ENCODE results near the gene PTCH2. TPM values are rescaled to one million over a fixed set of nuclear protein-coding genes. Genes with fewer than 3 reads are reported as not detected.
A peak's percentile ranks its signal among the peaks of the same experiment; 100 is the strongest.

PTCH2 gene
- total RNA-seq, 1 experiment from 2014 or later, result 1.1 TPM

DNA sequence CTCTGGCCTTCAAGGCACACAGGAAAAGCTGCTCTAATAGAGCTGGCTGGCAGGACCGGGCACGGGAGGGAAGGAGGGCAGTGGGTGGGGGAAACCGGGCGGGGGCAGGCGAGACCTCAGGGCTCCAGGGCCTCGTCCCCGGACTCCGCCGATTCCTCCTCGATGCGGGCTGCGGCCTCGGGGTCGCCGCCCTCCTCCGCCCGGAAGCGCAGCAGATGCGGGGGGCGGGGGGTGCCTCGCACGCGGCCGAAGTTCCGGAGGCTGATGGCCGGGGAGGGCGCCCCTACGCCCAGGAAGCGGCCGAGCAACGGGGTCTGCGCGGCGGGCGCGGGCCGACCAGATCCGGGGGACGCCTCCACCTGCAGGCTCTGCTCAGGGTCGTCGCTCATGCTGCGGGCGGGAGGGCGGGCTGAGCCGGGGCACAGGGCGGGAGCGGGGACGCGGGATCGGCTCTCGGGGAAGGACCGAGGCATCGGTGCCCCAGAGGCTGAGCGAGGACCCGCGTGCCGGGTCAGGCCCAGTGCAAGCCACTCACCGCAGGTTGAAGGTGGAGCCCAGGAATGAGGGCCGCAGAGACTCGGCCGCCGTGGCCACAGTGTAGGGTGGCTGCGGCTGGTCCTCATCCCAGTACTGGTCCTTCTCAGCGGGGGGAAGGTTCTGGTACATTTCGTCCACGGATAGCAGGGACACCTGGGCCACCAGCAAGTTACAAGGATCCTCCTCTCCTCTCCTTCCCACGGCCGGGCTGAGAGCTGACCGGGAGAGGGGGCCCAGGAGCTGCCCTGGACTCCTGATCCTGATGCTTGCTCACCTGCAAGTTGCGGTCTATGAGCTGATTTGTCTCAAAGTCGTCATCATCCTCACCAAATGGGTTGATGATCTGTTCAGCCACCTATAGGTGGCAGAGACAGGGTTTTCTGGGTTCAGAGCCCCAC lies 58.7 kb downstream of the PTCH2 start (continued):
- TF ChIP-seq, protein P1, sequence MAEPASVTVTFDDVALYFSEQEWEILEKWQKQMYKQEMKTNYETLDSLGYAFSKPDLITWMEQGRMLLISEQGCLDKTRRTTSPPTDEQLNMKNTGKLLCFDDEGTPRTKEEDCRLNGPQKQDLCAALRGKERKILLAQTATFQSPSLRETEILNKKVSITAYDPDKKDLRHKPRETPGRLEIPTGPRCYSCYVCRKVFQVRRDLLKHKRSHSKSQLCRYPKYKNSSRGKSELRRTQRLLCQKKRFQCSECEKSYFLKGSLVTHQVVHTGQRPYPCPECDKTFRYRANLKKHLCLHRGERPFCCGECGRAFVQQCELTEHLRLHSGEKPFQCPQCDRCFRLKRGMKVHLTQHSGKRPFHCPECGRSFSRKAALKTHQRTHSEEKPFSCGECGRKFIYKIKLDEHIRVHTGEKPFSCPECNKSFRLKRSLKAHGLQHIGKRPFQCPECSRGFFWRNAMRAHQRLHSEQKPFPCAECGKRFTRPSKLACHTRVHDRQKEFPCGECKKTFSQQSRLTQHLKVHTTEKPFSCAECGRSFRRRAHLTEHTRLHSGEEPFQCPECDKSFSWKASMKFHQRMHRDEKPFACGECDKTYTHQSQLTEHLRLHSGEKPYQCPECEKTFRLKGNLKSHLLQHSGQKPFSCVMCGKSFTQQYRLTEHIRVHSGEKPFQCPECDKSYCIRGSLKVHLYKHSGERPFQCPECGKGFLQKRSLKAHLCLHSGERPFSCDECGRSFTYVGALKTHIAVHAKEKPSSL (CRISPR knock-in tag; conservative IDR thresholded peaks at IDR 0.05), result no peak
- TF ChIP-seq MYBL2 (CRISPR knock-in tag; IDR thresholded peaks at IDR 0.05), result peak; percentile 84
- TF ChIP-seq RELA (CRISPR knock-in tag; IDR thresholded peaks at IDR 0.05; ENCODE audit: borderline replicate concordance), result peak; percentile 67; the same call in 1 of the 2 replicates
- TF ChIP-seq, protein P2, sequence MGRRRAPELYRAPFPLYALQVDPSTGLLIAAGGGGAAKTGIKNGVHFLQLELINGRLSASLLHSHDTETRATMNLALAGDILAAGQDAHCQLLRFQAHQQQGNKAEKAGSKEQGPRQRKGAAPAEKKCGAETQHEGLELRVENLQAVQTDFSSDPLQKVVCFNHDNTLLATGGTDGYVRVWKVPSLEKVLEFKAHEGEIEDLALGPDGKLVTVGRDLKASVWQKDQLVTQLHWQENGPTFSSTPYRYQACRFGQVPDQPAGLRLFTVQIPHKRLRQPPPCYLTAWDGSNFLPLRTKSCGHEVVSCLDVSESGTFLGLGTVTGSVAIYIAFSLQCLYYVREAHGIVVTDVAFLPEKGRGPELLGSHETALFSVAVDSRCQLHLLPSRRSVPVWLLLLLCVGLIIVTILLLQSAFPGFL (CRISPR knock-in tag; IDR thresholded peaks at IDR 0.05; ENCODE audit: borderline replicate concordance), result no peak
- TF ChIP-seq, protein P3, sequence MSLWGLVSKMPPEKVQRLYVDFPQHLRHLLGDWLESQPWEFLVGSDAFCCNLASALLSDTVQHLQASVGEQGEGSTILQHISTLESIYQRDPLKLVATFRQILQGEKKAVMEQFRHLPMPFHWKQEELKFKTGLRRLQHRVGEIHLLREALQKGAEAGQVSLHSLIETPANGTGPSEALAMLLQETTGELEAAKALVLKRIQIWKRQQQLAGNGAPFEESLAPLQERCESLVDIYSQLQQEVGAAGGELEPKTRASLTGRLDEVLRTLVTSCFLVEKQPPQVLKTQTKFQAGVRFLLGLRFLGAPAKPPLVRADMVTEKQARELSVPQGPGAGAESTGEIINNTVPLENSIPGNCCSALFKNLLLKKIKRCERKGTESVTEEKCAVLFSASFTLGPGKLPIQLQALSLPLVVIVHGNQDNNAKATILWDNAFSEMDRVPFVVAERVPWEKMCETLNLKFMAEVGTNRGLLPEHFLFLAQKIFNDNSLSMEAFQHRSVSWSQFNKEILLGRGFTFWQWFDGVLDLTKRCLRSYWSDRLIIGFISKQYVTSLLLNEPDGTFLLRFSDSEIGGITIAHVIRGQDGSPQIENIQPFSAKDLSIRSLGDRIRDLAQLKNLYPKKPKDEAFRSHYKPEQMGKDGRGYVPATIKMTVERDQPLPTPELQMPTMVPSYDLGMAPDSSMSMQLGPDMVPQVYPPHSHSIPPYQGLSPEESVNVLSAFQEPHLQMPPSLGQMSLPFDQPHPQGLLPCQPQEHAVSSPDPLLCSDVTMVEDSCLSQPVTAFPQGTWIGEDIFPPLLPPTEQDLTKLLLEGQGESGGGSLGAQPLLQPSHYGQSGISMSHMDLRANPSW (CRISPR knock-in tag; conservative IDR thresholded peaks at IDR 0.05; ENCODE audit: low read depth), result 0 out of 2 replicates have a peak, but pooled peaks have one; percentile 66
- no peak for TF ChIP-seq CREM (CRISPR knock-in tag; IDR thresholded peaks at IDR 0.05)
- TF ChIP-seq MXD4 (CRISPR knock-in tag; IDR thresholded peaks at IDR 0.05; ENCODE audit: borderline replicate concordance), result no peak
- no peak for TF ChIP-seq SMAD4 (CRISPR knock-in tag; IDR thresholded peaks at IDR 0.05)
- 0 out of 2 replicates have a peak, but pooled peaks have one; percentile 36 for TF ChIP-seq TEAD4 (CRISPR knock-in tag; IDR thresholded peaks at IDR 0.05)

DNA sequence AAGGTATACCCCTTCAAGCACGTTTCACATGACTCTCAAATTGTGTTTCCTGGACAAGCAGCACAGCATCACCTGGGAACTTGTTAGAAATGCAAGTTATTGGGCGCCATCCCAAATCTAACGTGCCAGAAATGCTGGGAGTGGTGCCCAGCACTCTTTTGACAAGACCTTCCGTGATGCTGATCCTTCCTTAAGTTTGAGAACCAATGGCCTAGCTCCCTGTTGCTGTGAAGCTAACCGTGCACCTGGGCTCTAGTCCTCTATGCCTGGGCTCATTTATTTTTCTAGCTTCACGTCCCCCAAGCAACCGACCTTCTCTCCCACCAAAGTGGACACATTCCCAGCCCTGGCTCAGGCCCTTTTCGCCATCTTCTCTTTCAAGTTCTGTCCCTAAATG lies 59.4 kb downstream of the PTCH2 start:
- Mint-ChIP-seq H3K36me3 (peaks cover 18% of the 10 kb centered on the region), H3K4me1 (peaks cover 29% of the 10 kb centered on the region), H3K27ac (no peak overlapping the region), H3K9me3 (no peaks in the 10 kb centered on the region), H3K27me3 (ENCODE audit: low read depth) (peaks cover 12% of the 10 kb centered on the region), H3K4me3 (peak overlapping the region; percentile 62)
- DNase-seq (ENCODE audit: low spot score) (no peak), ATAC-seq (no peak)
- POLR2A ChIA-PET, result interaction anchor here (0.6 to 2.7 kb wide), 7 partner anchors 8 to 846 kb away, joined by 3 to 19 read pairs (median 6); partner anchors contain the start of genes EIF2B3, PLK3 and RPS8
- CTCF ChIA-PET, result interaction anchor here (0.6 to 3.3 kb wide), 11 partner anchors 9 to 228 kb away, joined by 3 to 21 read pairs (median 4); partner anchors contain the start of genes BTBD19, DYNLT4, PLK3 and RNU5D-1
- TF ChIP-seq RELA (CRISPR knock-in tag; IDR thresholded peaks at IDR 0.05; ENCODE audit: borderline replicate concordance) (no peak), JAZF1 (CRISPR knock-in tag; IDR thresholded peaks at IDR 0.05) (no peak), ZNF121 (CRISPR knock-in tag; IDR thresholded peaks at IDR 0.05) (no peak), FOXP1 (CRISPR knock-in tag; IDR thresholded peaks at IDR 0.05; ENCODE audit: borderline replicate concordance) (no peak), NR3C1 (CRISPR knock-in tag; conservative IDR thresholded peaks at IDR 0.05; ENCODE audit: low read depth) (no peak)
- TF ChIP-seq, protein P4, sequence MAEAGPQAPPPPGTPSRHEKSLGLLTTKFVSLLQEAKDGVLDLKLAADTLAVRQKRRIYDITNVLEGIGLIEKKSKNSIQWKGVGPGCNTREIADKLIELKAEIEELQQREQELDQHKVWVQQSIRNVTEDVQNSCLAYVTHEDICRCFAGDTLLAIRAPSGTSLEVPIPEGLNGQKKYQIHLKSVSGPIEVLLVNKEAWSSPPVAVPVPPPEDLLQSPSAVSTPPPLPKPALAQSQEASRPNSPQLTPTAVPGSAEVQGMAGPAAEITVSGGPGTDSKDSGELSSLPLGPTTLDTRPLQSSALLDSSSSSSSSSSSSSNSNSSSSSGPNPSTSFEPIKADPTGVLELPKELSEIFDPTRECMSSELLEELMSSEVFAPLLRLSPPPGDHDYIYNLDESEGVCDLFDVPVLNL (CRISPR knock-in tag; IDR thresholded peaks at IDR 0.05; ENCODE audit: borderline replicate concordance, low read depth), result no peak
- TF ChIP-seq, protein P5, sequence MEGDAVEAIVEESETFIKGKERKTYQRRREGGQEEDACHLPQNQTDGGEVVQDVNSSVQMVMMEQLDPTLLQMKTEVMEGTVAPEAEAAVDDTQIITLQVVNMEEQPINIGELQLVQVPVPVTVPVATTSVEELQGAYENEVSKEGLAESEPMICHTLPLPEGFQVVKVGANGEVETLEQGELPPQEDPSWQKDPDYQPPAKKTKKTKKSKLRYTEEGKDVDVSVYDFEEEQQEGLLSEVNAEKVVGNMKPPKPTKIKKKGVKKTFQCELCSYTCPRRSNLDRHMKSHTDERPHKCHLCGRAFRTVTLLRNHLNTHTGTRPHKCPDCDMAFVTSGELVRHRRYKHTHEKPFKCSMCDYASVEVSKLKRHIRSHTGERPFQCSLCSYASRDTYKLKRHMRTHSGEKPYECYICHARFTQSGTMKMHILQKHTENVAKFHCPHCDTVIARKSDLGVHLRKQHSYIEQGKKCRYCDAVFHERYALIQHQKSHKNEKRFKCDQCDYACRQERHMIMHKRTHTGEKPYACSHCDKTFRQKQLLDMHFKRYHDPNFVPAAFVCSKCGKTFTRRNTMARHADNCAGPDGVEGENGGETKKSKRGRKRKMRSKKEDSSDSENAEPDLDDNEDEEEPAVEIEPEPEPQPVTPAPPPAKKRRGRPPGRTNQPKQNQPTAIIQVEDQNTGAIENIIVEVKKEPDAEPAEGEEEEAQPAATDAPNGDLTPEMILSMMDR (IDR thresholded peaks at IDR 0.05), result no peak
- TF ChIP-seq, protein P6, sequence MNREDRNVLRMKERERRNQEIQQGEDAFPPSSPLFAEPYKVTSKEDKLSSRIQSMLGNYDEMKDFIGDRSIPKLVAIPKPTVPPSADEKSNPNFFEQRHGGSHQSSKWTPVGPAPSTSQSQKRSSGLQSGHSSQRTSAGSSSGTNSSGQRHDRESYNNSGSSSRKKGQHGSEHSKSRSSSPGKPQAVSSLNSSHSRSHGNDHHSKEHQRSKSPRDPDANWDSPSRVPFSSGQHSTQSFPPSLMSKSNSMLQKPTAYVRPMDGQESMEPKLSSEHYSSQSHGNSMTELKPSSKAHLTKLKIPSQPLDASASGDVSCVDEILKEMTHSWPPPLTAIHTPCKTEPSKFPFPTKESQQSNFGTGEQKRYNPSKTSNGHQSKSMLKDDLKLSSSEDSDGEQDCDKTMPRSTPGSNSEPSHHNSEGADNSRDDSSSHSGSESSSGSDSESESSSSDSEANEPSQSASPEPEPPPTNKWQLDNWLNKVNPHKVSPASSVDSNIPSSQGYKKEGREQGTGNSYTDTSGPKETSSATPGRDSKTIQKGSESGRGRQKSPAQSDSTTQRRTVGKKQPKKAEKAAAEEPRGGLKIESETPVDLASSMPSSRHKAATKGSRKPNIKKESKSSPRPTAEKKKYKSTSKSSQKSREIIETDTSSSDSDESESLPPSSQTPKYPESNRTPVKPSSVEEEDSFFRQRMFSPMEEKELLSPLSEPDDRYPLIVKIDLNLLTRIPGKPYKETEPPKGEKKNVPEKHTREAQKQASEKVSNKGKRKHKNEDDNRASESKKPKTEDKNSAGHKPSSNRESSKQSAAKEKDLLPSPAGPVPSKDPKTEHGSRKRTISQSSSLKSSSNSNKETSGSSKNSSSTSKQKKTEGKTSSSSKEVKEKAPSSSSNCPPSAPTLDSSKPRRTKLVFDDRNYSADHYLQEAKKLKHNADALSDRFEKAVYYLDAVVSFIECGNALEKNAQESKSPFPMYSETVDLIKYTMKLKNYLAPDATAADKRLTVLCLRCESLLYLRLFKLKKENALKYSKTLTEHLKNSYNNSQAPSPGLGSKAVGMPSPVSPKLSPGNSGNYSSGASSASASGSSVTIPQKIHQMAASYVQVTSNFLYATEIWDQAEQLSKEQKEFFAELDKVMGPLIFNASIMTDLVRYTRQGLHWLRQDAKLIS (CRISPR knock-in tag; IDR thresholded peaks at IDR 0.05; ENCODE audit: borderline replicate concordance), result no peak

All from WTC11 (cell line).